ENCODE results near the gene PCNX2. TPM values are rescaled to one million over a fixed set of nuclear protein-coding genes. Genes with fewer than 3 reads are reported as not detected.

Gene PCNX2
- total RNA-seq, 4 donors from 2014 or later: 5.9 to 21.7 (median 10.3) TPM

DNA sequence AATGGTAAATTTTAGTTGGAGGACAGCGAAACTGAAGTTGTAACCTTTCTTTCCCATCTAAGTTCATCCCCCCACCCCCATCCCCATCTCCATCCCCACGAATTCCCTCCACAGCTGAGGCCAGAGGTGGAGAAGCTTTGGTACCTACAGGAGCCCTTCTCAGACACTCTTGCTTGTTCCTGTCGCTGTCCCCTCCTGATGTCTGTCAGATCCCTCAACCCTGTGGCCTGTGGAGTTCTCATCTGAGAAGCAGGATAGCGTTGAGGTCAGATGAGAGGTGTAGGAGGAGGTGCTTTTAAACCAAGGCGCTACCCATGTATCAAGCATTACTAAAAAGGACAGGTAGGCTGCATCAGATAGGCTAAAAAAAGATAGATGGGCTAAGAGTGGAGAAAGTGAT is 344.3 kb downstream of the PCNX2 start:
- peaks cover 0 to 33% (median 0%) of the 10 kb centered on the region in 3 donors for H3K4me1 ChIP-seq
- peak overlapping the region; percentile 78 to 91 for H3K4me3 ChIP-seq
- TF ChIP-seq POLR2A (IDR thresholded peaks at IDR 0.05) (no peak), POLR2AphosphoS5 (IDR thresholded peaks at IDR 0.05) (no peak), EP300 (IDR thresholded peaks at IDR 0.05) (no peak)
- TF ChIP-seq, protein P1, sequence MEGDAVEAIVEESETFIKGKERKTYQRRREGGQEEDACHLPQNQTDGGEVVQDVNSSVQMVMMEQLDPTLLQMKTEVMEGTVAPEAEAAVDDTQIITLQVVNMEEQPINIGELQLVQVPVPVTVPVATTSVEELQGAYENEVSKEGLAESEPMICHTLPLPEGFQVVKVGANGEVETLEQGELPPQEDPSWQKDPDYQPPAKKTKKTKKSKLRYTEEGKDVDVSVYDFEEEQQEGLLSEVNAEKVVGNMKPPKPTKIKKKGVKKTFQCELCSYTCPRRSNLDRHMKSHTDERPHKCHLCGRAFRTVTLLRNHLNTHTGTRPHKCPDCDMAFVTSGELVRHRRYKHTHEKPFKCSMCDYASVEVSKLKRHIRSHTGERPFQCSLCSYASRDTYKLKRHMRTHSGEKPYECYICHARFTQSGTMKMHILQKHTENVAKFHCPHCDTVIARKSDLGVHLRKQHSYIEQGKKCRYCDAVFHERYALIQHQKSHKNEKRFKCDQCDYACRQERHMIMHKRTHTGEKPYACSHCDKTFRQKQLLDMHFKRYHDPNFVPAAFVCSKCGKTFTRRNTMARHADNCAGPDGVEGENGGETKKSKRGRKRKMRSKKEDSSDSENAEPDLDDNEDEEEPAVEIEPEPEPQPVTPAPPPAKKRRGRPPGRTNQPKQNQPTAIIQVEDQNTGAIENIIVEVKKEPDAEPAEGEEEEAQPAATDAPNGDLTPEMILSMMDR (IDR thresholded peaks at IDR 0.05): no peak
- 20 to 40% methylated on average over 2 to 4 of the region's 5 CpGs for WGBS, 2 donors (ENCODE audit: low coverage in 1 of 2)
- peak overlapping the region in 2 of 4 donors; percentile 79 to 87 for H3K27ac ChIP-seq
- no peak for ATAC-seq
- H3K9me3 ChIP-seq: no peaks in the 10 kb centered on the region
- H3K36me3 ChIP-seq: peaks cover 0 to 7% of the 10 kb centered on the region in 2 donors
- H3K27me3 ChIP-seq: peaks cover 1% of the 10 kb centered on the region

DNA sequence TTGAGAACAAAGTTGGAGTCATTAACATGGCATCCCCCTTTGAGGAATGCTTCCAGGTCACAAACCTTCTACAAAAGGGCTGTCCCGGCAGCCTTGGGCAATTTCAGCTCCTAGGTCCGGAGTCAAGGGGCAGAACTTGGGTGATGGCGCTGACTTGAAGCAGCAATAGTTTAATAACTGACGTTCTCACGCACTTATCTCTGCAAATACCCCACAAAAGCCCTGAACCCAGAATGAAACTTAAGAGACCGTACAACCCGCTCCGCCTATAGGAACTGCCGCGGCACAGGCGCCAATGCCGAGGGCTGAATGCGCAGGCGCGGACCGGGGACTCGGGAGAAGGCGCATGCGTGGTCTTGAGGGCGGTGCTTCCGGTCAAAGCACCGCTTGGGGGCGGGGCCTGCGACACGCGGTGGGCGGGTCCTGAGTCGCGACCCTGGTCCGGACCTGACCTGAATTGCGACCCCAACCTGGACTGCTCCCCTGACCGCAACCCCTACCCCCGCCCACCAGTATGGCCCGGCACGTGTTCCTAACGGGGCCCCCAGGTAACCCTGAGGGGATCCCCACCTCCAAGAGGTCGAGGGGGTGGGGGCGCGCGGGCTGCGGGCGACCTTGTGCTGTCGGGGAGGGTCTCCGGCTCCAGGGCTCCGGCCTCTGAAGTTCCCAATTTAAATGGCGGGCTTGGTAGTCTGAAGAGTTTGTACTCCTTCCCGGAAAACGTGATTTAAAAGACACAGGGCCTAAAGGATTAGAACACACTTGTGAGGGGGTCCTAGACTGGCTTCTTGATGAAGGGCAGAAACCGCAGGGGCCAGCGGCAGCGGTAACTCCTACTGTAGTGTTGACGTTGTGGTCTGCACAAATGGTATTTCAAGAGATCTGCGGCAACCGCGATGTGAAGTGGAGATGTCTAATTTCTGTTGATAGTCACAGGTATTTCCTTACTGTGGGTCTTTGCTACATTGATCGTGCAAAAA is 345.0 kb downstream of the PCNX2 start, which contains the start of gene NTPCR:
TSS of gene NTPCR (plus strand) at position 415 of the 980 bp plus-strand sequence. CDS start at position 515, 100 bp downstream.
- WGBS, 2 donors (ENCODE audit: low coverage in 1 of 2): 0 to 3% methylated on average over 9 to 15 of the region's 56 CpGs
- H3K4me1 ChIP-seq: peaks cover 0 to 33% (median 0%) of the 10 kb centered on the region in 3 donors
- peak within 1 kb of the TSS; percentile 78 to 91 for H3K4me3 ChIP-seq
- ATAC-seq: peak; percentile 96
- H3K36me3 ChIP-seq: peaks cover 0 to under 1% of the 10 kb centered on the region in 2 donors
- H3K27ac ChIP-seq: peak within 1 kb of the TSS; percentile 40 to 87 (median 80)
- H3K9me3 ChIP-seq: no peaks in the 10 kb centered on the region
- TF ChIP-seq POLR2A (IDR thresholded peaks at IDR 0.05) (peak; percentile 13 to 36), POLR2AphosphoS5 (IDR thresholded peaks at IDR 0.05) (no peak)
- TF ChIP-seq, protein P1 (IDR thresholded peaks at IDR 0.05): peak in 3 of 4 experiments; percentile 27 to 41 (median 30)
- H3K27me3 ChIP-seq: peaks cover 5% of the 10 kb centered on the region

DNA sequence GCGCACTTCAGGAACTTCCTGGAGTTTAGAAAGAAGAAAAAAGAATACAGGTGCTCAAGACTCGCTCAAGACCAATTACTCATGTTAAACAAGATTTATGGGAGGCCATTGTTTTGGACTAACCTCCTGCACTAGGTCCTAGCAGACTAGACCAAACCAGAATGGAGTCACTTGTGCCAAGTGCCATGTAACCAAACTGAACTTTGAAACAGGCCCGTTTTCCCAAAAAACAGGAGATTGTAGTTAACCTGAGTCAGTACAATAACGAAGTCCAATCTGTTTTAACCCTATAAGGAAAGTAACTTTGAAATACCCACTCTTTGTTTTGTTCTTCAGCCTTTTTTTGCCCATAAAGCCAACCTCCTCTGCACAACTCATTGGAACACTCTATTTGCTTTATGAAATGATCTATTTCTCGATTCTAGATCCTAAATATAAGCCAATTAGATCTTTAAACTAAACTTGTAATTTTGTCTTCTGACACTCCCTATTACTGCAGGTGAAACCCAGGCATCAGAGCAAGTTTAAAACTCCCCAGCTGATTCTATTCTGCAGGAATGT is 345.8 kb downstream of the PCNX2 start:
- Histone ChIP-seq H3K4me3 (peak overlapping the region; percentile 78 to 91), H3K9me3 (no peaks in the 10 kb centered on the region), H3K36me3 (no peaks in the 10 kb centered on the region), H3K27ac (peak overlapping the region; percentile 40 to 87 (median 80)), H3K4me1 (peaks cover 0 to 33% (median 0%) of the 10 kb centered on the region in 3 donors), H3K27me3 (peaks cover 5% of the 10 kb centered on the region)
- 81 to 83% methylated on average over 4 to 5 of the region's 5 CpGs for WGBS, 2 donors (ENCODE audit: low coverage in 1 of 2)
- no peak for ATAC-seq
- TF ChIP-seq EP300 (IDR thresholded peaks at IDR 0.05): no peak
- TF ChIP-seq, protein P1 (IDR thresholded peaks at IDR 0.05): no peak
- TF ChIP-seq POLR2AphosphoS5 (IDR thresholded peaks at IDR 0.05): no peak
- no peak for TF ChIP-seq POLR2A (IDR thresholded peaks at IDR 0.05)

DNA sequence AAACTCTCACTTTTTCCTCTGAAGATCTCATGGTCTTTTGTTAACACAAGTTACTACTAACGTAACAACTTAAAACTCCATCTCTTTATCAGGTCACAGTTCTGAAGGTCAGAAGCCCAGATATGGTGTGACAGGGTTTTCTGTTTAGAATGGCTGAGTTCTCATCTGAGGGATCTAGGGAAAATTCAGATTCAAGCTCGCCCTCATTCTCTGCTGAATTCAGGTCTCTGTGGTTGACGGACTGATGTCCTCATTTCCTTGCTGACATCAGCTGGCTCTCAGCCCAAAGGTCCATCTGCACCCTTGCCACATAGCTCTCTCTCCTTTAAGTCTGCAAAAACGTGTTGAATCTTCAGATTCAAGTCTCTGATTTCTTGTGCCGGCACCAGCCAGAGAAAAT is 351.2 kb downstream of the PCNX2 start:
- H3K4me3 ChIP-seq: no peak overlapping the region
- no peak for ATAC-seq
- TF ChIP-seq EP300 (IDR thresholded peaks at IDR 0.05): no peak
- H3K27ac ChIP-seq: no peak overlapping the region
- WGBS, 2 donors (ENCODE audit: low coverage in 1 of 2): 74 to 82% methylated on average over 3 to 5 of the region's 5 CpGs
- peaks cover 0 to under 1% (median 0%) of the 10 kb centered on the region in 3 donors for H3K4me1 ChIP-seq
- H3K9me3 ChIP-seq: peaks cover 0 to 8% (median 0%) of the 10 kb centered on the region in 3 donors
- H3K27me3 ChIP-seq: peaks cover 10% of the 10 kb centered on the region
- H3K36me3 ChIP-seq: no peaks in the 10 kb centered on the region

DNA sequence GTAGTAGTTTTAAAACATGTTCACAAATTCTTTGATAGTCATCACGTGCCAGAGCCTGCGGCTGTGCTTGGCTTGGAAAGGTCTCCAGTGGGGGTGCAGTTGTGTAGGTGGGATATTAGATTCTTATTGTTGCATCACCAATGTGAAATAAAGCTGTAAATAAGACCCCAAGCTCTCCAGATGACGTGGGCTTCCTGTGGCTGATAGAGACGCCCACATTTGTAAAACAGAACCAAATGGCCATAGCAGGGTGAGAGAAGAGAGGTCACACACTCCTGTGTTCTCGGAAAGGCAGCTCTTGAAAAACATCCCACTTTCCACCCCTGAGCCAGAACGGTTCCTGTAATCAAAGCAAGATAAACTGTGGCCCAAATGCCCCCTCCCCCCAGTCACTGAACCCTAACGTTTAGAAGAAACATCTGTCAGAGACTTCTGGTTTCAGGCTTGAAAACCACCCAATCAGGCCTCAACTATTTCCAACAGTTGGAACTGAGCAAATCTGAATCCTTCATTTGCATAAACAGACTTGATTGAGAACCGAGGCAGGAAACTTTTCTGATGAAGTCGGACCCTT is 351.8 kb downstream of the PCNX2 start:
- WGBS, 2 donors (ENCODE audit: low coverage in 1 of 2): 40 to 51% methylated on average over 7 to 9 of the region's 9 CpGs
- ATAC-seq: no peak
- Histone ChIP-seq H3K9me3 (peaks cover 0 to 8% (median 0%) of the 10 kb centered on the region in 3 donors), H3K4me3 (no peak overlapping the region), H3K27me3 (peaks cover 11% of the 10 kb centered on the region), H3K36me3 (no peaks in the 10 kb centered on the region), H3K4me1 (no peaks in the 10 kb centered on the region), H3K27ac (no peak overlapping the region)
- no peak for TF ChIP-seq EP300 (IDR thresholded peaks at IDR 0.05)
- no peak for TF ChIP-seq POLR2A (IDR thresholded peaks at IDR 0.05)
- no peak for TF ChIP-seq POLR2AphosphoS5 (IDR thresholded peaks at IDR 0.05)
- TF ChIP-seq, protein P1 (IDR thresholded peaks at IDR 0.05): no peak
